K562 (cell line): ENCODE measurements around the gene AIFM1. TPM values are rescaled to one million over a fixed set of nuclear protein-coding genes. Genes with fewer than 3 reads are reported as not detected.

ENCODE experiments used
- GABPB1 ChIP-seq: sonication (generic); formaldehyde crosslinking; IDR thresholded peaks from 2 replicates; pipeline ENCODE4 v1.8.0; 2022; ENCODE audit warnings: mild to moderate bottlenecking, missing genetic modification reagents
- HMGXB4 ChIP-seq: sonication (generic); formaldehyde crosslinking; IDR thresholded peaks from 2 replicates; pipeline ENCODE4 v1.8.1; 2023; ENCODE audit warnings: mild to moderate bottlenecking, missing genetic modification reagents
- IFI16 ChIP-seq: fragments of 250-450 bp; sonication (Bioruptor Pico); IDR thresholded peaks from 2 replicates; pipeline ENCODE4 v2.1.2; 2022; ENCODE audit warnings: mild to moderate bottlenecking, inconsistent platforms
- KLF6 ChIP-seq: fragments of 250-450 bp; sonication (Bioruptor Pico); IDR thresholded peaks from 2 replicates; pipeline ENCODE4 v1.4.0; 2020; ENCODE audit warnings: mild to moderate bottlenecking, moderate library complexity, borderline replicate concordance
- MLX ChIP-seq, 2 experiments: fragments of 450-650 bp in 1 of 2; sonication (generic) in 1 of 2; formaldehyde crosslinking; conservative IDR thresholded peaks; 2 replicates each; pipeline versions ENCODE4 v1.4.0 to v1.8.1; 2020 to 2022; ENCODE audit warnings: mild to moderate bottlenecking in 1 of 2, missing genetic modification reagents in 1 of 2
- NUFIP1 ChIP-seq: fragments of 450-650 bp; IDR thresholded peaks from 2 replicates; pipeline ENCODE4 v1.6.1; 2018; ENCODE audit not compliant: partially characterized antibody
- POLR2AphosphoS2 ChIP-seq: IDR thresholded peaks from 2 replicates; pipeline ENCODE4 v1.6.1; 2012; ENCODE audit warnings: low read length, improper control_type of control experiment
- SMAD4 ChIP-seq: fragments of 250-450 bp; sonication (Bioruptor Pico); conservative IDR thresholded peaks from 2 replicates; pipeline ENCODE4 v1.8.0; 2021; ENCODE audit warnings: inconsistent platforms, mild to moderate bottlenecking, moderate library complexity
- SRSF3 ChIP-seq: fragments of 200-400 bp; formaldehyde crosslinking; IDR thresholded peaks from 2 replicates; pipeline ENCODE4 v1.6.1; 2016; ENCODE audit warnings: mild to moderate bottlenecking, low read length, moderate library complexity; ENCODE audit not compliant: insufficient read depth
- UBTF ChIP-seq, 2 experiments: IDR thresholded peaks; 2 replicates each; pipeline ENCODE4 v1.6.1; 2012; ENCODE audit warnings: improper control_type of control experiment in 2 of 2, low read depth in 2 of 2, low read length in 2 of 2, borderline replicate concordance in 1 of 2
- YBX1 ChIP-seq: fragments of 450-650 bp; IDR thresholded peaks from 2 replicates; pipeline ENCODE4 v1.7.1; 2016; ENCODE audit warnings: mild to moderate bottlenecking
- ZHX1 ChIP-seq: fragments of 150-350 bp; conservative IDR thresholded peaks from 2 replicates; pipeline ENCODE4 v1.6.1; 2014; ENCODE audit warnings: low read length
- ZNF23 ChIP-seq: fragments of 250-450 bp; sonication (Bioruptor Pico); IDR thresholded peaks from 2 replicates; pipeline ENCODE4 v1.4.0; 2020; ENCODE audit warnings: mild to moderate bottlenecking
- ZNF592 ChIP-seq: fragments of 450-650 bp; IDR thresholded peaks from 2 replicates; pipeline ENCODE4 v1.6.1; 2017; ENCODE audit warnings: antibody characterized with exemption, mild to moderate bottlenecking
- ZNF778 ChIP-seq: fragments of 450-650 bp; formaldehyde crosslinking; IDR thresholded peaks from 2 replicates; pipeline ENCODE4 v1.4.0; 2020; ENCODE audit warnings: mild to moderate bottlenecking, moderate library complexity
- ZNF830 ChIP-seq: fragments of 250-450 bp; sonication (Bioruptor Pico); IDR thresholded peaks from 2 replicates; pipeline ENCODE4 v1.5.0; 2021; ENCODE audit warnings: mild to moderate bottlenecking
- polyA plus RNA-seq, 8 experiments: library from polyadenylated mRNA; depleted of rRNA in 4 of 8; stranded (reverse) in 5 of 8; unstranded in 3 of 8; fragments of >200 nt; fragmentation: Nextera tagmentation in 2 of 8; fragmentation: Illumina TruSeq in 1 of 8; extraction: Ambion mirVana in 2 of 8; extraction: Trizol in 1 of 8; gene quantifications; 2 replicates each; pipeline versions ENCODE4 v1.2.1 to v1.2.3, GENCODE V29; 2011 to 2014; ENCODE audit warnings: inconsistent platforms in 1 of 8, missing spikeins in 1 of 8
- total RNA-seq, 7 experiments: library from RNA; depleted of rRNA in 6 of 7; stranded (reverse); fragments of >200 nt in 6 of 7; fragmentation: Illumina TruSeq in 2 of 7; extraction: Trizol in 2 of 7; gene quantifications; 2 replicates each; pipeline versions ENCODE4 v1.2.1 to v1.2.3, GENCODE V29; 2011 to 2021; ENCODE audit warnings: low replicate concordance in 1 of 7

The AIFM1 gene
- total and polyA plus RNA-seq, 9 of the 15 experiments (the other 6 are each of a cell fraction or from before 2014, with no cell fraction given), result 51.0 to 117 (median 91.2) TPM

- TF ChIP-seq ZHX1, result no peak
- no peak for TF ChIP-seq YBX1
- no peak for TF ChIP-seq IFI16 (CRISPR knock-in tag)
- no peak for TF ChIP-seq MLX (CRISPR knock-in tag; conservative IDR thresholded peaks at IDR 0.05)
- no peak for TF ChIP-seq ZNF23 (CRISPR knock-in tag)
- TF ChIP-seq ZNF778, result no peak
- TF ChIP-seq ZNF830 (CRISPR knock-in tag), result no peak
- TF ChIP-seq GABPB1 (CRISPR knock-in tag), result peak; percentile 55; the same call in 1 of the 2 replicates
- TF ChIP-seq KLF6, result no peak
- TF ChIP-seq SRSF3, result no peak
- TF ChIP-seq POLR2AphosphoS2, result no peak
- TF ChIP-seq SMAD4 (CRISPR knock-in tag), result peak; percentile 98
- no peak for TF ChIP-seq HMGXB4 (CRISPR knock-in tag)
- no peak for TF ChIP-seq ZNF592
- no peak for TF ChIP-seq UBTF (IDR thresholded peaks at IDR 0.05; ENCODE audit: borderline replicate concordance in 1 of 2, low read depth in 2 of 2, low read length in 2 of 2)
- TF ChIP-seq NUFIP1, result no peak
Observed at GRCh38 chrX:130179579-130180215, 14.1 kb upstream of the AIFM1 start (continued).
